HG03066 (cell line): ENCODE data around the gene PTCD1.

ENCODE experiments used
- ATAC-seq: cut with Tn5 transposase; IDR thresholded peaks from one replicate; pipeline ENCODE4 v1.9.1; 2021; ENCODE audit warnings: low read depth; ENCODE audit not compliant: unreplicated experiment

PTCD1 gene

GRCh38 chr7:99438573-99439480 lies at the start of gene PTCD1, which contains the start of gene CPSF4:
PTCD1 (minus strand) TSS chr7:99438798; CDS start chr7:99435242, 3,556 bp downstream.
CPSF4 (plus strand) TSS chr7:99438943; CDS start chr7:99439083, 140 bp downstream.
- peak; percentile 91 for ATAC-seq

GRCh38 chr7:99485094-99485493 lies 46.5 kb upstream of the PTCD1 start:
- ATAC-seq, result no peak

GRCh38 chr7:99478464-99479440 lies 40.2 kb upstream of the PTCD1 start:
- no peak for ATAC-seq

- no peak for ATAC-seq
Measured at GRCh38 chr7:99476107-99476506, 37.5 kb upstream of the PTCD1 start.

GRCh38 chr7:99473315-99473596 lies 34.7 kb upstream of the PTCD1 start:
- ATAC-seq, result no peak

- peak; percentile 90 for ATAC-seq
Measured at GRCh38 chr7:99472561-99473314, 34.1 kb upstream of the PTCD1 start, which contains the start of gene ZNF789. ZNF789 (plus strand) TSS chr7:99472890; CDS start chr7:99476457, 3,567 bp downstream.

- no peak for ATAC-seq
Measured at GRCh38 chr7:99469381-99470065, 30.9 kb upstream of the PTCD1 start.

GRCh38 chr7:99468336-99468918 lies 29.8 kb upstream of the PTCD1 start:
- ATAC-seq, result no peak

GRCh38 chr7:99465421-99465768 lies 26.8 kb upstream of the PTCD1 start:
- ATAC-seq, result no peak

- ATAC-seq, result no peak
Measured at GRCh38 chr7:99461221-99461620, 22.6 kb upstream of the PTCD1 start.

GRCh38 chr7:99460651-99461050 lies 22.1 kb upstream of the PTCD1 start:
- ATAC-seq, result no peak

- ATAC-seq, result no peak
Measured at GRCh38 chr7:99459087-99459486, 20.5 kb upstream of the PTCD1 start.

- ATAC-seq, result no peak
Measured at GRCh38 chr7:99457650-99458493, 19.3 kb upstream of the PTCD1 start.

- no peak for ATAC-seq
Measured at GRCh38 chr7:99457050-99457649, 18.6 kb upstream of the PTCD1 start.

GRCh38 chr7:99456288-99456687 lies 17.7 kb upstream of the PTCD1 start:
- no peak for ATAC-seq

- no peak for ATAC-seq
Measured at GRCh38 chr7:99455874-99456273, 17.3 kb upstream of the PTCD1 start.

- no peak for ATAC-seq
Measured at GRCh38 chr7:99453105-99453504, 14.5 kb upstream of the PTCD1 start.

- ATAC-seq, result no peak
Measured at GRCh38 chr7:99452541-99452940, 13.9 kb upstream of the PTCD1 start.
